Embryonic facial prominence (tissue), 1 donor: Measurements from ENCODE around the gene BRD4.

ENCODE experiments used
- DNase-seq: peaks from one replicate; pipeline ENCODE4 v3.0.0-alpha.2; 2016; ENCODE audit errors: extremely low spot score

Gene BRD4

DNA sequence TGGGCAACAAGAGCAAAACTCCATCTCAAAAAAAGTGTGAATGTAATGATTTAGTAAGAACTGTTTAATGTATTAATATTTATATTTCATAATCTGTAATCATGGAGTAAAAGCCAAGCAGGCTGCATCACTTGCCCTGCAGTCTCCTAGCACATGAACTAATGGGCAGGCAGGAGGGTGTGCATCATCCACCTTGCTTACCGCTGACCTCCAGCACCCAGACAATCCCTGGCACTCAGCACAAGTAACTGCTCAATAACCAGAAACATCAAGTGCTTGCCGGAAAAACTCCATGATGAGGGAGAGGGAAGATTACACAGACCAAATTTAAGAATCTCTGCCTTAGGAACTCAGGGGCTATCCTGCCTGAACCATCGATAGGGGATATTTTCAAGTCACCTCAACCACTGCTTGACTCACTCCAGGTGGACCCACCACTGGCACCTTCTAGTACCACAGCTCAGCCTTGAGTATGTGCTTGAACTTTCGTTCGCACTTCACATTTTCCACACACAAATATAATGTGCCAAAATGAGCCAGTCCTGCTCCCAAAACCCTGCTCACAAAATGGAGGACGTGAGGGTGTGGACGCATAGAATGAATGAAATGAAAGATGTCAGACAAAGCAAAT lies 18.6 kb downstream of the BRD4 start:
- DNase-seq = no peak

DNA sequence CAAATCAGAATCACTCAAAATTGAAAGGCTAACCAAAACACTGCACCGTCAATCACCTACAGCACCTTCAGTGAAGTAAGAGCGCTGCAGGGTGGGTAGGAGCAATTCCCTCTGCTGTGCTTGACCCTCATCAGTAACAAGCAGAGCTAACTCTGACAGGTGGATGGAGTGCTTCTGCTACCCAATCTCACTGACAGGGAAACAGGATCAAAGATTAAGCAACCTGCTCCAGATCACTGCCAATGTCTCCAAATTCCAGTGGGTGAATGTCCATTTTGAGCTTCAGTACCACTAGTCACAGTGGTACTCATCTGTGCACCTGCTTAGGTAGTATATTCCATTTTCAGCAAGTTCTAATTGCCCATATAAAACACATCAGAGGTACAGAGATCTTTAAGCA lies 25.2 kb downstream of the BRD4 start:
- no peak for DNase-seq

DNA sequence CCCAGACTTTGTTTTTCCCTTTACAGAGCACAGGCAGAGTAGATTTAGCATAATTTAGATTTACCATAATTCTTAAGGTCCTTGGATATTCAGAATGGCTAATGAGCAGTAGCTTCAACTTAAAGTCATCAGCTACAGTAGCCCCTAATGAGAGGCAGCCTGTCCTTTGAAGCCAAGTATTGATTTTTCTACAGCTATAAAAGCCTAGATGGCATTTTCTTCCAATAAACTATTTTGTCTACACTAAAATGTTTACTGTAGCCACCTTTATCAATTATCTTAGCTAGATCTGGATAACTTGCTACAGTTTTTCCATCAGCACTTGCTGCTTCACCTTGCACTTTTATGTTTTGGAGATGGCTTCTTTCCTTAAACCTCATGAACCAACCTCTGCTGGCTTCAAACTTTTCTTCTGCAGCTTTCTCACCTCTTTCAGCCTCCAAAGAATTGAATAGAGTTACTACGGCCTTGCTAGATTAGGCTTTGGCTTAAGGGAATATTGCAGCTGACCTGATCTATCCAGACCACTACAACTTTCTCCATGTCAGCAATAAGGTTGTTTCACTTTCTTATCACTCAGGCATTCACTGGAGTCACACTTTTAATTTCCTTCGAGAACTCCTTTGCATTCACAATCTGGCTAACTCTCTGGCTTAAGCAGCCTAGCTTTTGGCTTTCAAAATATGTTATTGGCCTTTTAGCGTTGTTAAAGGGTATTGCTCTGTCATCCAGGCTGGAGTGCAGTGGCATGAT lies 26.6 kb downstream of the BRD4 start:
- DNase-seq = no peak

DNA sequence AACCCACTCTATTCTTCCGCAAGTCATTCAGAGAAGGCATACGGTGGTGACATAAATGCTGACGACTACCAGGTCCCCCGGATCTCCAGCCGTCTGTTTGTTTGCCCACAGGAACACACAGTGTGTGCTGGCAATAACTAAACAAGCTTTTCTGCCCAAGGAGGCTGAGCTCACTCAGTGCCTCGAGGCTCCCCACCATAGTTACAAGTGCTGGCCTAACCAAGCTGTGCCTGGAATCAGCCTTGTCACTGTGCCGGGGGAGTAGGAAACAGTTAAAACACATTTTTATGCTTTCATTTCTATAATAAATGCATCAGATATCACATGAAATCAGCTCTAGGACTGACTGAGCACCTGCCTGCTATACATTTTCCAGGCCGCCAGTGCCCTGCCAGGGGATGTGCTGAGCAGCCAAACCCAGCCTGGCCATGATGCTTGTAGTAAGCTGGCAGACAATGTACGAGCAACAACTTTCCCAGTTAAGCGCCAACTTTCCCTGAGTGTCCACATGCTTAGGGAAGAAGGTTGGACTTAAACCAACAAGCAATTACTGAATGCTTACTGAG lies 28.1 kb downstream of the BRD4 start:
- DNase-seq = no peak

DNA sequence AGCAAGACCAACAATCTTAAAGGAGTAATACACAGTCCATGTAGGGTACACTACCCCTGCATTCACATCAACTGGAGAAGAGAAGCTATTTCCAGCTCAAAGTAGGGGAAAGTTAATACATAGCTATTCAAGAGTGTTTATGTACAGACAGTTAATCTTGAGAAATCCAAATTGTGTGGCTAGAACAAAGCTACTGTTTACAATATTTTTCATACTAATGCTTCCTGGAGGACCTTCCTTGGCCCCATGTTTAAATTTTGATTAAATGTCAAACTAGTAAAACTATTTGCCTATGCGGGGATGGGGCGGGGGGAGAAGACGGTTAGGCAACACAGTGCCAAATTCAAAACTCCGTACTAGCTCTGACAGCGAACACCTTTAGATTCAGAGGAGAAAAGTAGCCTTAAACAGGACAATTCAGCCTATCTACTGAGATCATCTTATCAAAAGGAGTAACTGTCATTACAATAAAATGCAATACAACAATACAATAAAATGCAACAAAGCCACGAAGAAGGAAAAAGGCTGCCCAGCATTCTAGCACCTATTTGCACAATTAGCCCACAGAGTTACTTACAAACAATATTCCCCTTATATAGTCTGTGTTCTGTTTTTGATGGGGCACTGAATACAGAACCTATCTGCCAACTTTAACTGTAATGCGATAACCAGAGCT lies 29.1 kb downstream of the BRD4 start:
- no peak for DNase-seq

DNA sequence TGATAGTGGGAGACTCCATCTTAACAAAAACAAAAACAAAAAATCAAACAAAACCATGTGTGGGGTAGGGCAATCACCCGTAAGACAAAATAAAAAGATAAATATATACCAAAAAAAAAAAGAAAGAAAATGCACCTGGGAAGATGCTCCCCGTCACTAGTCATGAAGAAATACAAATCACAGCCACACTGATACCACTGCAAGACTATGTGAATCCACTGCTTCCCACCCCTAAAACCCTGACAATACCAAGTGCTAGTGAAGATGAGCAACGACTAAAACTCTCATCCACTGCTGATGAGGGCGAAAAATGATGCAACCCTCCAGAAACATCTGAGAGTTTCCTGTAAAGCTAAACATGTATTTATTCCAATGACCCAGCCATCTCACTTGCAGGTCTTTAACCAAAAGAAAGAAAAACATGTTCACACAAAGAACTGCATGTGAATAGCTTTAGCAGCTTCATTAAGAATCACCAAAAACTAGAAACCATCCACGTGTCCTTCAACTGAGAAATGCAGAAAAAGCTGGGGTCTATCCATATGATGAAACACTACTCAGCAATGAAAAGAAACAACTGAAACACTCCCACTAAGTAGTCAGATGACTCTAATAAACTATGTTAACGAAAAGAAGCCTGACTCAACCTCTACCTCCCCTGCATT lies 31.7 kb downstream of the BRD4 start:
- DNase-seq = no peak

DNA sequence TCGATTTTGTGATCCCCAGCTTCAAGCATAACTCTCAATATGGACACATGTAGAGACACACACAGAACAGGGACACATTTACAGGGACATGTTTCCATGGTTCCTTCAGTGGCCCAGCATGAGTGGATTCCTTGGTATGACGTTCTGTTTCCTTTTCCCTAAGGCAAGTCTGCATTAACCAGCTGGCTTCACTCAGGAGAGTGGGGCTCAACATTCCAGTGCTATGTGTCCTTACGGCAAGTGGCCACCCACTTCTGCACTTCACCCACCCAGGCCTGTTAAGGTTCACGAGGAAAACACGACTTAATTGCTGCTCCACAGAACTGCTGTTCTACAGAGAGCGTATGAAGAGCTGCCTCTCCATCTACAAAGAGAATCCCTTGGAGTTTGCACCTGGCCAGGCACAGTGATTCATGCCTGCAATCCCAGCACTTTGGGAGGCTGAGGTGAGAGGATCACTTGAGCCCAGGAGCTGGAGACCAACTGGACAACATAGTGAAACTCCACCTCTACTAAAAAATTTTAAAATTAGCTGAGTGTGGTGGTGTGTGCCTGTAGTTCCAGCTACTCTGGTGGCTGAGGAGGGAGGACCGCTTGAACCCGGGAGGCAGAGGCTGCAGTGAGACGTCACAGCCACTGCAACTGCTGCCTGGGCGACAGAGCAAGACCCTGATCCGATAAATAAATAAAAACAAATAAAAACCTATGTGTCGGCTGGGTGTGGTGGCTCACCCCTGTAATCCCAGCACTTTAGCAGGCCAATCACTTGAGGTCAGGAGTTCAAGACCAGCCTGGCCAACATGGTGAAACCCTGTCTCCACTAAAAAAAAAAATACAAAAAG lies 32.5 kb downstream of the BRD4 start:
- no peak for DNase-seq

DNA sequence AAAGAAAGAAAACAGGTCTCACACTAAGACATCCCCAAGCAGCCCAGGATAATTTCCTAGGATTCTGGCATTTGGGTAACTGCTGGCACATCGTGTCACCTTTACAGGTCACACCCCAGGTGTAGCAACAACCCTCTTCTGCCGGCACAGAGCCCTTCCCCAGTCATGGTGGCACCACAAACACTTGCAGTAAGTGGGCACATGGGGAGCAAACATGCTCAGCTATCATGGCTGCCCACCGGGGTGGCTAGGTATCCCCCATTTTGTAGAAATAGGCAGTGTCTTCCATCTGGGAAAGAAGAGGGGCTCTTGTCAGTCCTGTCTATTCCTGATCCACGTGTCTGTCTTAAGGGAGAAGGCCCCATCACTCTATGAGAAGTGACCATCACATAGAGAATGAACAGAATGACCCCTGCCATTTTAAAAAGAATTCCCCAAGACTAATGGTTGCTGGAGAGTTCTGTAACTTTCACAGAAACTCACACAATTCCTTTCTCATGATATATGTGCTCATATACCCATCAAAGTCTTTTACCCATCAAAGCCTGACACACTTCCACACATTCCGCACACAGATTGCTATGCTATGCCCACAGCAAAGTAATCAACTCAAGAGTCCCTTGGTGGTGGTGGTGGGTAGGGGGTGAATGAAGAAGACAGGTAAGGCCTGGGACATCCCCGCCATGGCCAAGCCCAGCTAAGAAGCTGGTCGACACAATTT lies 33.3 kb downstream of the BRD4 start:
- no peak for DNase-seq

DNA sequence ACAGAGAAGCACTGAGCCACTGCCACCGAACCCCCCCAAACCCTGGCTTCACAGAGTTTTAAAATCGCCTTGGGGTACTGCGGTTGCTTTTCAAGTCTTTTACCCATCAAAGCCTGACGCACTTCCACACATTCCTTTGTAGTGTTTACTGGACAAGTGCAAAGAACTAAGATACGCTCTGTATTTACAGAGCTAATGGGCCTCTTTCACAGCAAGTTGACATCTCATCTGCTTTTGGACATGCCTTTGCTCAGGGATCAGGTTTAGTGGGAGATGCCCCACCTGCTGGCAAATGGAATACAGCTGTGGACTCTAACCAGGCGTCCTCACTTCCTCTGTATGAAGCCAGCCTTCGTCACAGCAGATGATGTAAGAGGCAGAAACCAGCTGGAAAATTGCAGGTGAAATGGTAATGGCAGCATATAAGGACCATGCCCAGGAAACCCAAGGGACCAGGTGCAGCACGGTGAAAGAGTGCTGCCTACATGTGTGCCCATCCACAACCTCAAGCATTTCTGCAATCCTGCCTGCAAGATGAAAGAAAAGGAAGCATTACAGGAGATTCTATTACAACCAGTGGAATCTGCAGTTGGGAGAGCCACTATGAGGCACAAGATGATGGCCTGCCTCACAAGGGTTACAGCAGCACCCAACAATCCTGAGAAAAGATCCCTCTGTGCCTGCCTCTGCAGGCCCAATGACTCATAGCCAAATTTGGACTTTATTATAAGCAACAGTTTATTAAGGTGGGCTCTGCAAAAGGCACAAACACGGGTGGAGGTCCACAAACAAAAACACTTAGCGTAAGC lies 34.7 kb downstream of the BRD4 start:
- no peak for DNase-seq

DNA sequence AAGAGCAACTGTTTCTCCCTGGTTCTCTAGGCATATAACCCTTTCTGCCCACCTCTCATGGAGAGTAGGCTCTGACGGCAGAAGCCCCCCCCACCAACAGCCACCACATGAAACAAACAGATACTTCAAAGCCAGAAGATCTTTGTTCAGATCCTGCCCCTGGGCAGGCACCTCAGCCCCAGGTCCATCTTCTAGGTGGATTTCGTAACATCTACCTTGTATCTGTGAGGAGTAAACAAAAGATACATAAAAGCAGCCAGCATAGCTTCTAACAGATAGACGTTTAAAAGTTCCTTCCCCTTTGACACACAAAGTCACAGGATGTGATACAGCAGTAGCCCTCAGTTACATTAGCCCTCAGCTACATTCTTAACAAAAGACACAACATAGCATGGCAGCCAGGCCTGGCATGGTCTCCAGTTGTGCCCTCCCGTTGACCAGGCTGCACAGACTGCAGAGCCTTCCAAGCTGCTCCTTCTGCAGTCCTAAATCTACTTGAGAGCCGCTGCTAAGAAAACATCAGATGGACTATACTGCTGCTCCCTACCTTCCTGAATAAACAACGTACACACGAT lies 35.4 kb downstream of the BRD4 start:
- DNase-seq = no peak

DNA sequence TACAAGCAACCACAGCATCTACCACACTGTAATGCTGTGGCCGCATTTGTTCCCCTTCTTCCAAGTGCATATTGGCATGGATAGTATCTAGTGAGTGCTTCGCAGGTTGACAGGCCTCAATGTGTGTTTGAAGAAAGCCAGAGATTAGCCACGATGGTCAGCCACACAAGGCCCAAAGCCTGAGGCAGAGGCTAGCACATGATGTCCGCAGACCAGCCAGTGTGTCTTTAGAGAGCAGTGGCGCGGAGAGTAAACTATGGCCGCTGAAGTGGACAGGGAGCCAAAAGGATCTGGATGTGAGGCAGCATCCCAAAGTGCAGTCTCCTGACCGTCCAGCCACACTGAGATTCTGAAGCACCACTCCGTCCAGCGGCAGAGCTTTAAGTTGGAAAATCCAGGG lies 36.0 kb downstream of the BRD4 start:
- no peak for DNase-seq

DNA sequence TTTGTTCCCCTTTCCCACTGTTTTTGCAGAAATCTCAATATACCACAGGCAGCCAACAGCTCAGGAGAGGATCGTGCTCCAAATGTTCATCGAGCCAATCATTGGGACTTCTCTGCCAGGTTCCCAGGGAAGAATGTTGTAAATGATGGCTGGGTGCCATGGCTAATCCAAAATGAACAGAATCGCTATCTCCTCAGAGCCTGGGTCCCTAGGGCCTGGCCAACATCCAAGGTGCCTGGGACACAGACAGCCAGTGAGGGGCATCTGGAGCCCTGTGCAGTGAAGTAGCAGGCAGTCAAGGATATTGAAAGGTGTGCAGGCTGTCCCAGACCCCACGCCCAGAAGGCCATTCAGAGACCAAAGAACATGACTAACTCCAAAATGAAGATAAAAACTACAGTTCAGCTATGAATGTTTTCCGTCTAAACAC lies 37.8 kb downstream of the BRD4 start:
- DNase-seq = no peak

DNA sequence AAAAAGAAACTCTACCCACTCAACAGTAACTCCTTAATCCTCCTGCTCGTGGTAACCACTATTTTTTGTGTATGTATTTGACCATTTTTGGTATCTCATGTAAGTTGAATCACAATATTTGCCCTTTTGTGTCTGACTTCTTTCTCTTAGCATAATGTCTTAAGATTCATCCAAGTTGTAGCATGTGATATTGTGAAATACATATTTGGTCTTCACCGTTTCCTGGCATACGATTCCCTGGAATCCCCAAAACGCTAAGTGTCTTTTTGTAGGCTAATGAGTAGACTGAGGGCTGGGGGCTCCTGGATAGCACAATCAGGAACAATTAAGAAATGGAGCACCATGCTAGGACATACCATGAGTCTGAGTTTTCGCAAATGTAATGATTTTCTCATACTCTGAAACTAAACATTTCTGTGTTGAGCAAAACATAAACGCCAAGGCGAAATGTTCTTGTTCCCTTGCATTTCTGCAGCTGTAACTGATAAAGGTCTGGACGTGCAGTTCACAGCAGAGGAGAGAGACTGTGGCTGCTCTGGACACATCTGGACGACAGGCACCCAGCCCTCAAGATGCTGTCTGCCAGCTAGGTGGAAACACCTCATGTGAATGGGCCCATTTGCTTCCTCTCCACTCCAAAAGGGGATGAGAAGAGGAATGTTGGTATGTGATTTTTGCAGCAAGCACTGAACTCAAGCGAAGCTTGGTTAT lies 38.4 kb downstream of the BRD4 start:
- no peak for DNase-seq

DNA sequence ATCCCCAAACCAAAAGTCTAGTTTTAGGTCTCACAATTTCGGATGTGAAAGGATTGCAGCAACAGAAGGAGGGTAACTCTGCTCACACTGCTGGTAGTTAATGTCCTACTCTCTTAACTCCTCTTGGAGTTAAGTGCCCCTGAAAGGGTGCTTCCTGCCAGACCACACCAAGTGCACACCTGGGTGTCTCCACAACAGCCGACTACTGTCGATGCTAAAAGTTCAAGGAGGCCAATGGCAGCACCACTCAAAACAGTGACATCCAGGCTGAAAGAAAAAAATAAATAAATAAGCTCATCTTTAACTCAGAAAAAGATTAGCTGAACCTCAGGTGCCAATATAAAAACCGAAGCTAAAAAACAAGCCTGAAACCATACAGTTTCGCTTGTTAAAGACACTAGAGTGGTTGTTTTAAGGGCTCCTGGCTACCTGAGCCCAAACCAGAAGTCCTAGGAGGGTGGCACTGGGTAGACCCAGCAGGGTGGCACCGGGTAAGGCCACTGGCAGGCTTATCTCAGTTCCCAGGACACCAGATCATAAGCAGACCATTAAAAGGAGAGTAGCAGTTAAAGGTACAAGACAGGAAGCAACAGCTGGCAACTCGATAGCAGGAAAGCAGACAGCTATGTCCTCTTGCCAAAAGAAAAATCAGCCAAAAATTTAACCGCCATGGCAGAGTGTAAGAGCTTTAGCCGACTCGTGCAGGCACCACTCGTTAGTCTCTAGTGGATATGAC lies 39.3 kb downstream of the BRD4 start:
- no peak for DNase-seq

DNA sequence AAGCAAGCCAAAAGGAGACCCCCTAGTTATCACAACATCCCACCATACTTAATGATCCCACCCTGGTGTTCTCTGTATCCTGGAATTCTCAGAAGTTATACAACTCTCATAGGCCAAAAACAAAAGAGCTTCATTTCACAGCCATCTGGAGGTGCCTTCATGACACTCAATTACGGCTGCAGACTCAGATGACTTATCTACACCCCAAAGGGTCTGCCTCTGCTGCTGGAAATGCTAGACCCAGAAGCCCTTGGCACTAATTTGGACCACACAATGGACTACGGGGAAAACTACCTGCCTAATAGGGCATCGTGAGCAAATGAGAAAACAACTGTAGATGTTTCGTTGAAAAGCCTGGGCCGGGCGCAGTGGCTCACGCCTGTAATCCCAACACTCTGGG lies 40.2 kb downstream of the BRD4 start:
- no peak for DNase-seq

DNA sequence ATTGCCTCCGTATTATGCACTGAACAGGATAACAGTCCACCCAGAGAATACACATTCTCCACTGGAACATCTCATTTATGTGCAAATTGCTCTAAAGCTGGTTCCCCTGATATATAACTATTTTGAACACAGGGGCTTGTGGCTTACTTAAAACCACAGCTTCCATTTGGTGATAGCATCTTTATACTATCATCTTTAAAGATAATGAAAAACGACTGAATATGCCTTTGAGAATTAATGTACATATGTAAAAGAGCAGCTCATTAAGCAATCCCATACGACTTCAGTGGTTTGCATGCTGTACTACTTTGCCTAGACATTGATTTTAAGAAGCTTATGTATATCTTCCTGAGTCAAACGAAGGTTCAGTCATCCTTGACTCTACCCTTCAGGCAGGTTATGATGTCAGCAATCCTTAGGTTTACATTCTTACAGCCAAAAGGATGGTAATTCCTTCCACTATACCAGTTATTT lies 40.8 kb downstream of the BRD4 start:
- no peak for DNase-seq

DNA sequence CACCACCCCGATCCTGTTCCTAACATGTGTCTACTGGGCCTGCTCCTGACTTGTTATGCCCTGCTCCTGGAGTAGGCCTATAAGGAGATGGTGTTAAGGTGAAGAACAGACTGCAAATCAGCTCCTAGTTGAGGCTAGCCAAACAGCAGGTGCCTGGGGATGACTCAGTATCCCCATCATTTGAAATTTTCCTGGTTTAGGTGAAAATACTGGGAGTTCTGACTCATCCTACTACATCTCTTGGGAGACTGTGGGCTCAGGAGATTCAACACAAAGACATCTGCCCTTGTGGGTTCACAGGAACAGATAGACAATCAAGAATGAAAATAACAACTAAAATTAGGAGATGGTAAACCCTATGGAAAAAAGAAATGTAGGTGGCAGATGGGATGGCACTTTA lies 41.2 kb downstream of the BRD4 start:
- no peak for DNase-seq

DNA sequence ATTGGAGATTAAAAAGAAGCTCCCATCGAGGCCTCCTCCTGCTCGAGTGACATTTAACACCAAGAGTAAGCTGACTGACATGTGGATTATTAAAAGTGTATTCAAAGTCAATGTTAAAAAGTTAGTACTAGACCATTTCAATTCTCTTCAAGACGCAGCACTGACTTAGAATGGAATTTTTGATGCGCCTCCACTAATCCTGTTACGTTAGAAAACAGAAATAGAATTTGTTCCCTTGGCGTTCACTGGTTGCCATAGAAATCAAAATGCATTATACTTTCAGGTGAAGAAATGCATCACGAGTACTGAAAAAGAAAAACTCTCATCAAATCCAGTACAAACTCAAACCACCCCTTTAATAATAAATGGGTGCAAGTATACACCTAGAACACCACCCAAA lies 42.2 kb downstream of the BRD4 start:
- no peak for DNase-seq
